HFFc6 (cell line): ENCODE measurements around the gene HSPA4. TPM values are rescaled to one million over a fixed set of nuclear protein-coding genes. Genes with fewer than 3 reads are reported as not detected.
A peak's percentile ranks its signal among the peaks of the same experiment; 100 is the strongest.

ENCODE experiments used
- DNase-seq: peaks from one replicate; pipeline ENCODE4 v3.0.0-alpha.2; 2018
- H3K27ac Mint-ChIP-seq: 2 replicates; pipeline ENCODE4 v1.8.0; 2020; ENCODE audit warnings: mild to moderate bottlenecking, mixed read lengths
- H3K27me3 Mint-ChIP-seq: 2 replicates; pipeline ENCODE4 v1.8.0; 2021; ENCODE audit warnings: mild to moderate bottlenecking, moderate library complexity, mixed read lengths; ENCODE audit not compliant: insufficient read depth
- H3K36me3 Mint-ChIP-seq: 2 replicates; pipeline ENCODE4 v1.8.0; 2021; ENCODE audit warnings: low read depth, mixed read lengths
- H3K4me1 Mint-ChIP-seq: 2 replicates; pipeline ENCODE4 v1.8.0; 2020; ENCODE audit warnings: low read depth, mixed read lengths
- H3K4me3 Mint-ChIP-seq: 2 replicates; pipeline ENCODE4 v1.8.0; 2020; ENCODE audit warnings: mild to moderate bottlenecking, moderate library complexity, mixed read lengths
- H3K9me3 Mint-ChIP-seq: 2 replicates; pipeline ENCODE4 v1.8.0; 2020; ENCODE audit warnings: mild to moderate bottlenecking, mixed read lengths
- total RNA-seq, 6 experiments: library from RNA; stranded (reverse); fragmentation: NEBNext Ultra II Directional; extraction: Animal tissue kit (Norgen Biotek cat#: 25700); gene quantifications; 2 replicates in 1 of 6; 3 replicates in 5 of 6; pipeline ENCODE4 v1.2.3, GENCODE V29; 2021
- TF ChIP-seq, protein P1 (sequence below): fragments of 200-600 bp; sonication (generic); IDR thresholded peaks from 2 replicates; pipeline ENCODE4 v1.5.0; 2021; ENCODE audit warnings: antibody characterized with exemption, mild to moderate bottlenecking

The HSPA4 gene
- total RNA-seq, 6 experiments from 2014 or later, result 181 to 235 (median 214) TPM

DNA sequence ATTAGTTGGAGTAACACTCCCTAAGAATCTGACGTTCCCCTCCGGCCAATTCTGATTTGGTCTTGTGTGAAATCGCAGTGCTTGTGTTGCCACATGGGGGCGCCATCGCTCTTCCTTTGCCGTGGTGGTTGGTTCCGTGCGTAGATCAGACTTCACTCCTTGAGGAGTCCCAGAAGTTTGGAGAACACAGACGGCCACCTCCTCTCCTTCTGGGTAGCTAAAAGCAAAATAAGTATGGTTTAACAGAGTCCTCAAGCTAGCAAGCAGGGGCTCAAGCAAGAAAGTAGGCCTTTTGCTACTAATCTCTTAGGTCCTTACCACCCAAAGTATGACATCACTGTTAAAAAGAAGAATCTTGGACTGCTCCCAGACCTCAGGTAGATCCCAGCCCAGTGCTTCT, 59.5 kb downstream of the HSPA4 start:
- H3K27ac Mint-ChIP-seq, result no peak overlapping the region; the same call in 1 of the 2 replicates
- no peak overlapping the region for H3K4me3 Mint-ChIP-seq
- DNase-seq, result peak; percentile 70
- H3K9me3 Mint-ChIP-seq, result no peaks in the 10 kb centered on the region
- TF ChIP-seq, protein P1, sequence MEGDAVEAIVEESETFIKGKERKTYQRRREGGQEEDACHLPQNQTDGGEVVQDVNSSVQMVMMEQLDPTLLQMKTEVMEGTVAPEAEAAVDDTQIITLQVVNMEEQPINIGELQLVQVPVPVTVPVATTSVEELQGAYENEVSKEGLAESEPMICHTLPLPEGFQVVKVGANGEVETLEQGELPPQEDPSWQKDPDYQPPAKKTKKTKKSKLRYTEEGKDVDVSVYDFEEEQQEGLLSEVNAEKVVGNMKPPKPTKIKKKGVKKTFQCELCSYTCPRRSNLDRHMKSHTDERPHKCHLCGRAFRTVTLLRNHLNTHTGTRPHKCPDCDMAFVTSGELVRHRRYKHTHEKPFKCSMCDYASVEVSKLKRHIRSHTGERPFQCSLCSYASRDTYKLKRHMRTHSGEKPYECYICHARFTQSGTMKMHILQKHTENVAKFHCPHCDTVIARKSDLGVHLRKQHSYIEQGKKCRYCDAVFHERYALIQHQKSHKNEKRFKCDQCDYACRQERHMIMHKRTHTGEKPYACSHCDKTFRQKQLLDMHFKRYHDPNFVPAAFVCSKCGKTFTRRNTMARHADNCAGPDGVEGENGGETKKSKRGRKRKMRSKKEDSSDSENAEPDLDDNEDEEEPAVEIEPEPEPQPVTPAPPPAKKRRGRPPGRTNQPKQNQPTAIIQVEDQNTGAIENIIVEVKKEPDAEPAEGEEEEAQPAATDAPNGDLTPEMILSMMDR, result peak; percentile 97
- H3K36me3 Mint-ChIP-seq, result 0 out of 2 replicates have a peak, but pooled peaks cover 5% of the 10 kb centered on the region
- peaks cover 34% of the 10 kb centered on the region for H3K4me1 Mint-ChIP-seq
- H3K27me3 Mint-ChIP-seq, result peaks cover 10% of the 10 kb centered on the region

DNA sequence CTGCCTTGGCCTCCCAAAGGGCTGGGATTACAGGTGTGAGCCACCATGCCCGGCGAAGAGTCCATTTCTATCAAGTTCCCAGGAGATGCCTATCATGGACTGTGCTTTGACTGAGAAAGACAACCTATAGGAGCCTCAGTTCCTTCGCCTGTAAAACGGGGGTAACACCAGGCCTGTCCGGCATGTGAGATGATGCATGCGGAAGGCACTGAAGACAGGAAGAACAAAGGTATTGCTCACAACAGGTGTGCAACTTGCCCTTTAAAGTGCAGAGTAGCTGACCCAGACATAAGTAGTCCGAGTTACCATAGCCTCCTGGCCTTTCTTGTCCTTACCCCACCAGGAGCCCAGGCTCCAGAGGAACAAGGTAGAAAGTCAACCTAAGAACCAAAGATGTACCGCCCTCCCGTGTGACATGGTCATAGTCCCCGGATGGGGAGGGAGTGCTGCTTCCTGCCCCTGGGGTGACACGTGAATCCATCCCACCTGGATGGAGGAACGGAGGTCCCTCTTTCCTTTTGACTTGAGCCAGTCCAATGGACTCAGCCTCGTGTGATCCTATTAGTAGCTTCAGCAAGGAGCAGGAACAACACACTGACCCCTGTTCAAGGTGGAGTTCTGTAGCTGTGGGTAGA, 60.3 kb downstream of the HSPA4 start:
- TF ChIP-seq, protein P1, result no peak
- Mint-ChIP-seq H3K27me3 (peaks cover 18% of the 10 kb centered on the region), H3K4me3 (no peak overlapping the region), H3K4me1 (peaks cover 34% of the 10 kb centered on the region), H3K27ac (no peak overlapping the region), H3K36me3 (no peaks in the 10 kb centered on the region), H3K9me3 (no peaks in the 10 kb centered on the region)
- DNase-seq, result no peak

DNA sequence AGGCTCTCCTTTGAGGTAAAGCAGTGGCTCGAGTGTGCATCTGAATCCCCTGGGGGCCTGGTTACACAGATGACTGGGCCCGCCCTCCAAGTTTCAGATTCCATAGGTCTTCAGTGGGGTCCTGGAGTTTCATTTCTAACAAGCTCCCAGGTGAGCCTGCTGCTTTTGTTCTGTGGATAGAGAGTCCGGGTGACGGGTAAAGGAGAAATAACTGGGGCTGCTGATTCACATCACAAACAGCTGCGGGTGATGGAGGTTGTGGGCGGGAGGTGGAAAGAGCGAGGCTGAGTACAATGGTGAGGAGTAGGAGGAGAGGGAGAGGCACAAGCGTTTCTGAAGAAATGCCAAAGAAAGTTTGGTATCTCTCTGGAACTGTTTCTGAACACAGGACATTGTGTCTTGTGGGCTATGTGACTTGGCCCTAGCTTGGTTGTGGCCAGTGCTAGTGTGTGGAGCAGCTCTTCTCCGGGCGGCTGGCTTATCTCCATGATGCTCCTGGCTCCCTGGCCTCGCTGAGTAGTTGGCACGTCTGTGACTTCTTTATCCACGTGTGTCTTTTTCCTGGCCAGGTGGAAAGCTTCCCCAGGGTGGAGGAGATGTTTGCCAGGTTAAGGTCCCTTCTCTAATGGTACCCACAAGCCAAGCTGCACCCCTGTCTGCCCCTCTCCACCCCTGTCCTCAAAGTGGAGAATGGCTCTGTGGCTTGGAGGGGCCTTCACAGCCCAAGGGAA, 61.7 kb downstream of the HSPA4 start:
- H3K27ac Mint-ChIP-seq, result no peak overlapping the region
- DNase-seq, result peak; percentile 41
- H3K4me1 Mint-ChIP-seq, result peaks cover 29% of the 10 kb centered on the region
- H3K27me3 Mint-ChIP-seq, result peaks cover 18% of the 10 kb centered on the region
- H3K36me3 Mint-ChIP-seq, result no peaks in the 10 kb centered on the region
- no peaks in the 10 kb centered on the region for H3K9me3 Mint-ChIP-seq
- TF ChIP-seq, protein P1, result no peak
- H3K4me3 Mint-ChIP-seq, result no peak overlapping the region; the same call in 1 of the 2 replicates

DNA sequence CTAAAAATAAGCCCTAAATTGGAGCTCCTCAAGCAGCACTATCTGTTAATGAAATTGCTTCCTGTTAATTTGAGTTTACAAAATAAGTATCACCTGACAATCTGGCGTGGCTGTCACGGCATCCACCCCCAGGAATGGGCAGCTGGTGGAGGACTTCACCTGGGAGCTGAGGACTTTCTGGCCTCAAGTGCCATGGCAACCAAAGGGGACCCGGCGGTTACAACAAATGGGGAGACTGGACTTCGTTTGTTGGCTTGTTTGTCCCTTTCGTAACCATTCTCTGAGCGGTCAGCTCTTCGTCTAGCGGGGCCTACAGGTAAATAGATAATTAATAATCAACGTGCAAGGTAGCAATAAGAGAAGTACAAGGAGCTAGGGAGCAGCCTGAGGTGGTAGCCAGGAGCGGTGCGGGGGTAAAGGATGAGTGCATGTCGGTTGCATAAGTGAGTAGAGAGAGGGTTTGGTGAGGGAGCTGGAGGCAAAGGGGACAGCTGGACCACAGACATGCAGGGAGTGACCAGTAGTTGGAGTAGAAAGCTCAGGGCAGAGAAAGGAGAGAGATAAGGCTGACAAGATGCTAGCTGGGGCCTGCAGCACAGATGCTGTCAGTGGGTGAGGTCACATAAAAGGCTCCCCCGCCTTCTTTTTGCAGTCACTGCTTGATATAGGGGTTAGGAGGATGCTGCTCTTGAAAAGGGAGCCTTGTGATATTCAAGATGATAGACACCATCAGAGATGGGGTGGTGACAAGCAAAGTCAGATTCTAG, 62.5 kb downstream of the HSPA4 start:
- TF ChIP-seq, protein P1, result no peak
- Mint-ChIP-seq H3K27ac (no peak overlapping the region), H3K4me1 (peaks cover 28% of the 10 kb centered on the region), H3K4me3 (no peak overlapping the region), H3K36me3 (no peaks in the 10 kb centered on the region), H3K27me3 (peaks cover 18% of the 10 kb centered on the region), H3K9me3 (no peaks in the 10 kb centered on the region)
- no peak for DNase-seq

DNA sequence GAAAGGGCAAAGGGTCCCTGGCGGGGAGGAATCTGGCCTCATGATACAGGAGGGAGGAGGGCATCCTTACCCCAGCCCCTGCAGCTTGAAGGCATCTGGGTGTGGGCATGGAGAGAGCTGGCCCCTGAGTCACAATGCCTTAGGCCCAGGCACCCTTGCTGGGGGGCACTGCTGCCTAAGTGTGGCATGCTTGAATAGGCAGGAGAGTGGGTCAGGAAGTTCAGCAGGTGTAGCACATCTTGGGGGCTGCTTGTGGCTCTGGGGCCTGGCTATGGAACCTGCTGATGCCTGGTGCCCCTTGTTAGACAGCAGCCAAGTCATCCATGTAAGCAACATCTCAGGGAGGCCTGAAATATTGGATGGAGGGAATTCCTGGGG, 63.1 kb downstream of the HSPA4 start:
- H3K9me3 Mint-ChIP-seq, result no peaks in the 10 kb centered on the region
- no peak overlapping the region for H3K27ac Mint-ChIP-seq
- H3K36me3 Mint-ChIP-seq, result no peaks in the 10 kb centered on the region
- DNase-seq, result no peak
- no peak overlapping the region for H3K4me3 Mint-ChIP-seq
- peaks cover 18% of the 10 kb centered on the region for H3K27me3 Mint-ChIP-seq
- H3K4me1 Mint-ChIP-seq, result peaks cover 25% of the 10 kb centered on the region
- TF ChIP-seq, protein P1, result no peak
